GDM1 (cell line): ENCODE measurements around the gene ZNF860.

Experiments
- DNase-seq: peaks from one replicate; lab custom pipeline; 2025; lab: John Stamatoyannopoulos, UW

The ZNF860 gene

DNA sequence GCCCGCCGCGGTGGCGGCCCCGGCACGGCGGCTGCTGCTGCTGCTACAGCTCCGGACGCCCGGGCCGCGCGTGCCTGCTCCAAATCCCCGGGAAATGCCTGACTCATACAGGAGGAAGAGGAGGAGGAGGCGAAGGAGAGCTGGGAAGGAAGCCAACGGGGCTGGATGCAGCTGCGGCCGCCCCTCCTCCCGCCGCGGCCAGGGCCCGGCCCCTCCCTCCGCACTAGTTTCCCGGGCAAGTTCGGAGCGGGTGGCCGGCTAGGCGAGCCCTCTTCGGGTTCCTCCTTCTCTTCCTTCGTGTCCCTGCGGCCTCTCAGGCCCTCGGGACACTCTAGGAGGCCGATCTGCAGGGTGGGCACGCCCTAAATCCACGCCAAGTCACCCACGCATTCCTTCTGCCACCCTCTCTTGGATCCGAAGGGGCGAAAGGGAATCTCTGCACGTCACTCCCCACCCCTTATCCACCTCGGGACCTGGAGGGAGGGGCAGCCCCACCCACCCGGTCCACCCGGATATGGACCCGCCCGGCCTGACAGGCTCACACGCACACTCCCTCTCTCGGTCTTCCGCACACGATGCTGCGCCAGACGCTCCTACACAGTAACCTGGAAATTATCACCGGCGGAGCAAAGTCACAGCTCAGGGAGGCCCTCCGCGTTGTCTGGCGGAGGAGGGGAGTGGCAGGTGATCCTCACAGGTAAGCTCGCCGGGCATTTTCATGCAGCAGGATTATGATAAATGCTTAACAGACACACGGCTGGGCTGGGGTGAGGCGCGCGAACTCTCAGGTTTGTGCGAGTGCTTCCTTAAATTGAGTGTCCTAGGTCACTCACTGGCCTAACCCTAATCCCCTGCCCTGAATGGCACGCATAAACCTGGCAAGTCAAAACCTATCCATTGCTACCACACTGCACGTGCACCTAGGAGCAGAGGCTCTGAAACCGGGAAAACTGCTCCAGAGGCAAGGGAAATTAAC lies at the start of gene ZNF860, which contains the start of gene OSBPL10:
ZNF860 (plus strand) TSS at position 545 of the 976 bp plus-strand sequence. CDS start 7,330 bp downstream, outside the sequence.
OSBPL10 (minus strand) TSS at position 57 of the 976 bp plus-strand sequence. CDS start 83 bp downstream, outside the sequence.
- DNase-seq, result no peak

GRCh38 chr3:31932990-31933389 lies 48.6 kb upstream of the ZNF860 start:
- no peak for DNase-seq

- DNase-seq, result peak; percentile 4
Measured at GRCh38 chr3:31934018-31934417, 47.5 kb upstream of the ZNF860 start.

DNA sequence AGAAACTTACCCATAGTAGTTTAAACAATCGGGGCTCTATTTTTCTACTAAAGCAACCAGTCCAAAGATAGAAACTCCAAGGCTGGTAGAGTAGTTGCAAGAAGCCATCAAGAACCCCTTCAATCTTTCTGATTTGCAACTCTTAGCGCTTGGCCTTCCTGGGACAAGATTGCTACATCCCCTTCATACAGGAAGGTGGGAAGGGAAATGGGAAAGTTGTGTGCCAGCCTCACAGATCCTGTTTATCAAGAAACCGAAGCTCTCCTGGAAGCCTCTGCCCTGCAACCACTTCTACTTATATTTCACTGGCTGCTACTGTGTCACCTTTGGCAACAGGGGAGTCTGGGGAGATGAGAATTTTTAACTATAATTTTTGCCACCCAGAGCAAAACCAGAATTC lies 46.7 kb upstream of the ZNF860 start:
- no peak for DNase-seq

DNA sequence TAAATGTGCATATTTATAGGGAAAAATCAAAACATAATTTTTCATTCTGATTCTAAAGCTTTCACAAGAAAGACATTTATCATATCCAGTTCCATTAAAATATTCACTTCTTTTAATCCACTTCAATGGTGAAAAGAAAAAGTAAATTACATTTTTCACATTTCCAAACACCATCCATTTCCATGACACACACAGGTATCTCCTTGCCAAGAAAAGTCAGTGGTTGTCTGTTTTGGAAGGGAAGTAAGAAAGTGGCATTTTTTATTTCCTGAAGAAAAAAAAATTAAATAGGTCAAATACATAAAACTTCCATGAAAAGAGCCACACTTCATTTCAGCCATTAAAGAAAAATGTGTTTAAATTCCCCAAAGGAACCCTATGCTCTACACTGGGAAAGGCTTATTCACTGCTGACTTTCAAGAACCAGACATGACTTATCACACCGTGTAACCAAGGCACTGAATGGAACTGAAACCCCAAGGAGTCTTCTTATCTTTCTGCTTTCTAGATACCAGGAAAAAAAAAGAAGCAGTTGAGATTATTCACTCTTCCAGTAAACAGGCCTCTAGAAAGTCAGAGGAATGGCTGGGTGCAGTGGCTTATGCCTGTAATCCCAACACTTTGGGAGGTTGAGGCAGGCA lies 45.0 kb upstream of the ZNF860 start:
- DNase-seq, result no peak

- no peak for DNase-seq
Measured at GRCh38 chr3:31937225-31937624, 44.3 kb upstream of the ZNF860 start.

GRCh38 chr3:31942446-31942845 lies 39.1 kb upstream of the ZNF860 start:
- no peak for DNase-seq

DNA sequence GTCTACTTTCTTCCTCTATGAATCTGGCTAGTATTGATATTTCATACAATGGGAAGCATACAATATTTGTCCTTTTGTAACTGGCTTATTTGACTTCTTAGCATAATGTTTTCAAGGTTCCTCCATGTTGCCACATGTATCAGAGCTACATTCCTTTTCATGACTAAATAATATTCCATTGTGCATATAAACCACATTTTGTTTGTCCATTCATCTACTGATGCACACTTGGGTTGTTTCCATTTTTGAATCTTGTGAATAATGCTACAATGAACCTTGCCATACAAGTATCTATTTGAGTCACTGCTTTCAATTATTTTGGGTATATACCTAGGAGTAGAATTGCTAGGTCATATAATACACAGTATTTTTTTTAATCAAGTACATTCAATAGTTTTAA lies 38.5 kb upstream of the ZNF860 start:
- no peak for DNase-seq

GRCh38 chr3:31945738-31946052 lies 35.9 kb upstream of the ZNF860 start:
- no peak for DNase-seq

DNA sequence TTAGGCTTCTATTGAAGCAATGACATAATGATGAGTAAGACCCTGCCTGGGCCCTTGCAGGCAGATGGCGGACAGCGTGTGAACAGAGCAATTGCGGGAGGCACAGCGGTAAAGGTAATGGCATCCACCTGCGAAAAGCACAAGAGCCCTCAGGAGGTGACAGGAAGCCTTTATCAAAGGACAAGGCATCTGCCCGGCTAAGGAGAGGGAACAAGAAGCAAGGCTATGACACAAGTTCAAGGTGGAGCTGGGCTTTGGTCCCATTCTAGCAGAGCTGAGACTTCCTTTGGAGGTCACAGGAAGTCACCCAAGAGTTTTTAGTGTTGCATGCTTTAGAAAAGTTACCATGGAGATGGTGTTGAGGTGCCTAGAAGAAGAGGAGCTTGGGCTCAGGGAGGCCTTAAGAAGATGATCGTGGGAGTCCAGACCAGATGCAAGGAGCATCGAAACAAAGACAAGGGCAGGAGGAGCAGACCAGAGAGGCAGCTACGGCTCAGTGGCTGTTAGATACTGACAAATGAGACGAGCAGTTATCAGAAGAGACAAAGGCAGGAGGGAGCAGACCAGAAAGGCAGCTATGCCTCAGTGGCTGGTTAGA lies 35.0 kb upstream of the ZNF860 start:
- no peak for DNase-seq

DNA sequence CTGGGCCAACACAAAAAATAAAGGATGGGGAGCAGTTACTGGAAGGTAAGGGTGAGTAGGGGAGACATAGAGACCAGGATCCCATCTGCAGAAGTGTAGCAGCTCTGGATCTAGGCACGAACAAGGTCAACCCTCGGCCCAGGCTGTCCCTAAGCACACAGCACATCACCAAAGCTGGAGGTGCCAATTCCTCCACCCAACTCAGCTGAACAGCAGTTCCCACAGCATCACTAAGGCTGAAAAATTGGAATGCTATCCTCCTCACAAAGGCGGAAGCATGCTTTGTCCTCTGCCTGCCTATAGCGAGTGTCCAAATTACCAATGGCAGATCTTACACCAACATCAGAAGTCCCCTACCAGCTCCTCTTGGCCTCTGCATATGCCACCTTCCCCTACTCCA lies 34.4 kb upstream of the ZNF860 start:
- no peak for DNase-seq

GRCh38 chr3:31947671-31948091 lies 33.9 kb upstream of the ZNF860 start:
- no peak for DNase-seq

DNA sequence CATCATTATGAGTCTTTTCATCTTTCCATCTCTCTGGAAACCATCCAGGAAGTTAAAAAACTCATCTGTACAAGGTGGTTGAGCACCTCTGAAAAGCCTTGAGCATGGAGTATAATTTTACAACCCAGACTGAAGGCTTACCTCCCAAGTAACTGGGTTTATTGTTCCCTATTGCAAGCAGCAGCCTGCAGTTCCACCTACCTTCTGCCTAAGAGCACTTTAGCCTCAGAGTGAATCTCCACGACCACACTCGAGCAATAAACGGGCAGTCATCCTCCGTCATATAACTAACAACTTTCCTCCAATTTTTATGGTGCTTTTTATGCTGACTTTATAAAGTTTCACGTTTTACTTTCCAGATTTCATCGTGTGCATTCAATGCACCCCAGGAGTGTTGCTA lies 33.3 kb upstream of the ZNF860 start:
- no peak for DNase-seq

DNA sequence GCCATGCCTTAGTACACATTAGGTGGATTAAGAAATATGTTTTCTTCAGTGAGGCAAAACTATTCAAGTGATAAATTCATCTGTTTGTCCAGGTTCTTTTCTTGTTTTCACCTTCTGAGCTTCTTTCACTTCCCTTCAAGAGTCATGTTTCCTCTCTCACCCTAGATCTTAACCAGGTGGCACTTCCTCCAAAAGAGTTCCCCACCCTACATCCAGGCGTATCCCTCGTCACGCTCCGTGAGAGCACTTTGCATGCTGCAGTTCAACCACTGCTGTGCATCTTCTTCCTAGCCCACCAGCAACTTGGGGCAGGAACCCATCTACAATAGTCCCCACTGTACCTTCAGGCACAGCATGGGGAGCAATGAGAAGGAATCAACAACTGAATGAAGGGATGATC lies 29.3 kb upstream of the ZNF860 start:
- DNase-seq, result no peak

DNA sequence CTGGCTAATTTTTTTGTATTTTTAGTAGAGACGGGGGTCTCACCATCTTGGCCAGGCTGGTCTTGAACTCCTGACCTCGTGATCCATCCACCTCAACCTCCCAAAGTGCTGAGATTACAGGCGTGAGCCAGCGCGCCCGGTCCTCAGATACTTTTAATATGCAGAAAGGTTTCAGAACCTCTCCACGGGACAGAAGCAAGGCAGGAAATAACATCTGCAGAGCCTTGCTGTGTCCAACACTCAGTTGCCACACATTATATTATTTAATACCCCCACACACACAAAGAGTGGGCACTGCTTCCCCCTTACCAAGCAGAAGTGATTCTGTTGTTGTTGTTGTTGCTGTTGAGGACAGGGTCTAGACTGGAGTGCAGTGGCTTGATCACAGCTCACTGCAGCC lies 28.5 kb upstream of the ZNF860 start:
- DNase-seq, result no peak

DNA sequence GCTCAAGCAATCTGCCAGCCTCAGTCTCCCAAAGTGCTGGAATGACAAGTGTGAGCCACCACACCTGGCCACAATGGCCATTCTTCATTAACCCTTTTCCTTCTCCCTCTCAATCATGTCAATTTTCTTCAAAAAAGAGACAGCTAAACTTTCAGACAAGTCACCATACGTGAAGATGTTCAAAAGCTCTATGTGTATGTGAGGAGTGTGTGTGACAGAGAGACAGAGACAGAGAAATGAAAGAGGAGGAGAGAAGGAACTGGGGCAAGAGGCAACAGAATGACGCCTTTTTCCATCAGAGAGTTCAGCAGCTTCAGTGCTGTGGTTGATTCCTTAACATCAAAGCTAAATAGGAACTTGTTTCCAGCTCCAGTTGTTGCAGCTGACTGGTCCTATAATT lies 27.9 kb upstream of the ZNF860 start:
- DNase-seq, result no peak

GRCh38 chr3:31955581-31955980 lies 26.0 kb upstream of the ZNF860 start:
- DNase-seq, result no peak

- DNase-seq, result no peak
Measured at GRCh38 chr3:31957106-31957505, 24.4 kb upstream of the ZNF860 start.

DNA sequence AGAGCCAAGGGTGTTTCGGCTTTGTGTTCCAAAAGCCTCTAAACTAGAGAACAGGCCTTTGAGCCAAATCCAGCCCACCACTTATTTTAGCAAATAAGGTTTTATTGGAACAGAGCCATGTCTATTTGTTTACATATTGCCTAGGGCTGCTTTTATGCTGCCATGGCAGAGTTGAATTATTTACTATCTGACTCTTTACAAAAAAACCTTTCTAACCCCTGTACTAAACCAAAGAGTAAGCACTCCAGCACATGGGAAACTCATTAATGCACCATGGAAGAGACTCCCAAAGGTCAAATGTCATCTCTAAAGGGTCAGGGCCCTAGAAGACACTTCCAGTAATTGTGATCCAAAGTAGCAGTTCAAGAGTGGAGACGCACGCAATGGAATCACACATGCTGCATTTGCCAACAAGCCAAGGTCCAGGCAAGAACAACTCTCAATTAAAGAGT lies 22.8 kb upstream of the ZNF860 start:
- no peak for DNase-seq

GRCh38 chr3:31959251-31959650 lies 22.3 kb upstream of the ZNF860 start:
- DNase-seq, result no peak

DNA sequence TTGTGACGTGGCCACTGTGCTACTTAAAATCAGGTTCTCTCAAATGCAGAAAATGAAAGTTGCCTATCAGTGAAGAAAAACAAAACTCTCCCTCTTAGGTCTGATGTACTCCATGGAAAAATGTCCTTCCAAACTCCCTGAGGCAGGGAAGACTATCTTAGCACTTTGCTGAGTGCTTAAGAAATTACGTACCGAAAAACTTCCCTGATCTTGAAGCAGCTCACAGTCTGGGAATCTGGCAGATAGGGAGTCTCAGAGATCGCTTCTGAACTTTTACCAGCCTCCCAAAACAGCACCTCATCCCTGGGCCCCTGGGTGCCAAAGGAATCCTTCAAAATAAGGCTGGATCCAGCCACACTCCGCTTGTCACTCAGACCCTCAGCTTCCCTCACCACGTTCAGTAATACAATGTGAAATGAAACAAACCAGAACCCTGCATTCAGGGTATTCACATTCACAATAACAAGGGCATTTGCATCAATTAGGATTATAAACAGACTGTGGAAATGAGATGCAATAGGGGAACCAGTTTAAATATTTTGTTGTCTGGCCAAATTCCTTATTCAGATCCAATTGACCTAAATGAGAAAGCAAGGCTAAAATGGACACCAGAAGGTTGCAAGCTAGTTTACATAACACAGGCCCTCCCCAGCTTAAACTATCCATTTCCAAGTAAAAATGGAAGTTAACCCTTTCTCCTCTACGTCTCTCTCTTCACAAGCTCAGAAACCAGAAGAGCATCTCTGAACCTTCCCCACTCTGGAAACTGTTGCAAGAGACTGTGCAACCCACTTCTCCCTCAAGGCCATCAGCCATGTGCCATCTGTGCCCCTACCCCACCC lies 21.4 kb upstream of the ZNF860 start:
- no peak for DNase-seq
